ENCODE measurements around the gene PRKG1.

Gene PRKG1

GRCh38 chr10:51806079-51806835 lies 732.0 kb downstream of the PRKG1 start:
- DNase-seq (ENCODE audit: low spot score), result no peak

- DNase-seq (ENCODE audit: low spot score), result no peak
Measured at GRCh38 chr10:51808187-51808586, 733.9 kb downstream of the PRKG1 start.

- DNase-seq (ENCODE audit: low spot score), result no peak
Measured at GRCh38 chr10:51815723-51816122, 741.4 kb downstream of the PRKG1 start.

DNA sequence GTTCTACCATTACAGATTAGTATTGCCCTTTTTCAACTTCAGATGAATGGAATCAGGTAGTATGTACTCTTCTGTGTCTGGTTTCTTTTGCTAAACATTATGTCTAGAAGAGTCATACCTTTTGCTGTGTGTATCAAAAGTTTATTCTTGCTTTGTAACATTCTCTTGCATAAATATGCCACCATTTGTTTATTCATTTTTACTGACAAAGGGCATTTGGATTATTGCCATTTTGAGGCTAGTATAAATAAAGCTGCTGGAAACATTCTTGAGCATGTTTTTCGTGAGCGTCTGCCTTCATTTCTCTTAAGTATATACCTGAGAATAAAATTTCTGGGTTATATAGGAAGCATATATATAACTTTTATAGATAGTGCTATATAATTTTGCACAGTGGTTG lies 746.8 kb downstream of the PRKG1 start:
- DNase-seq (ENCODE audit: low spot score), result no peak

DNA sequence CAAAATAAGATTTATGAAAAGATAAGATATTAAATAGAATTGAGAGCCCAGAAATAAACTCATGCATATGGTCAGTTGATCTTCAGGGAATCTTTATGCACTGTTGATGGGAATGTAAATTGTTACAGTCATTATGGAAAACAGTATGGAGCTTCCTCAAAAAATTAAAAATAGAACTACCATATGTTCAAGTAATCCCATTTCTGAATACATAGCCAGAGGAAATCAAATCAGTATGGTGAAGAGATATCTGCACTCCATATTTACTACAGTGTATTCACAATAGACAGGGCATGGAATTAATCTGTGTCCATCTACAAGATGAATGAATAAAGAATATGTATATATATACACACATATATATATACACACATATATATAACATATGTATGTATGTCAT lies 747.5 kb downstream of the PRKG1 start:
- no peak for DNase-seq (ENCODE audit: low spot score)

DNA sequence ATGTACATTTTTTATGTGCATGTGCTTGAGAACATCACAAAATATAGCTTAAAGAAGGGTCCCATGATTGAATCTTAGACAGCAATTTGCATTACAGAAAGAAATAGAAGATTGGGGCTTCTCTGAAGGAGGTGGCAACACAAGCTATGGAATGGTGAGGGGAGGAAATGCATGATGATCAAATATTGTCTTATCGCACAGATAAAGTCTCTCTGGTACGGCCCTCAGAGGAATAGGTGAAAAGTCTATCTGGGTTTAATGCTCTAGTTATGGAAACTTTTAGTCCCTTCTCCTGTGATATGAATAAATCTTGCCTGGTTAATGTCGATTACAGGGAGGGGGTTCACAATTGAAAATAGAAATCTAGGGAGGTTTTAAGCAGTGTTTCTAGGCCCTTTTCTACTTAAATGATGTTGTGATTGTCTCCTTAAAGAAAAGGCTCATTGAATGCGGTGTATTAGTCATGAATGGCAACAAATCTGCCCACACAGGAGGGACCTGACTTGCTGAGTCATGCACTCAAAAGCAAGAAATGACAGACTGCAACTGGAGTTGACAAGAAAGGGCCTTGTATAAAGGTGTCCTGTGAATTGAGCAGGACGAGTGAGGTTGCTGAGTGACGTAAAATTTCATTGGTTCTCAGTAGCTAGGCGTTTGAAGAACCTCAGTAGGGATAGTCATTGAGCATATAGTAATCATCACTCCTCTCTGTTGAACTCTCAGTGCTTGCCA lies 758.5 kb downstream of the PRKG1 start:
- no peak for DNase-seq (ENCODE audit: low spot score)

GRCh38 chr10:51834548-51834947 lies 760.3 kb downstream of the PRKG1 start:
- no peak for DNase-seq (ENCODE audit: low spot score)

GRCh38 chr10:51838471-51838870 lies 764.2 kb downstream of the PRKG1 start:
- no peak for DNase-seq (ENCODE audit: low spot score)

DNA sequence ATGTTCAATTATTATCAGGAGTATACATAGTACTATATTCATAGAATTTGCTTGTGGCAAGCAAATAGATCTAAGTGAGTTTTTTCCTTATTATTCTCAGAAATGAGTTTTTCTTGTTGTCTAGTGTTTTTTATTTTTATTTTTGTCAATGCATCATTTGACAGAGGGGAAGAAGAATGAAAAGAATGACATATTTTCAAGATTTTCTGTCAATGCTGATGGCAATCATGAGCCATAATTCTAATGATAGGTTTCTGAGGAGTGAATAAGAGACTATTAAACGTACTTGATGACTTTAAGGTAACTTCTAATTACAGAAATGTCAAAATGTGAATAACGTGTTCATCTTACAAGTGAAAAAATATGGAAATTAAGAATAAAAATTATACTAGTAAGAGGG lies 769.7 kb downstream of the PRKG1 start:
- no peak for DNase-seq (ENCODE audit: low spot score)

DNA sequence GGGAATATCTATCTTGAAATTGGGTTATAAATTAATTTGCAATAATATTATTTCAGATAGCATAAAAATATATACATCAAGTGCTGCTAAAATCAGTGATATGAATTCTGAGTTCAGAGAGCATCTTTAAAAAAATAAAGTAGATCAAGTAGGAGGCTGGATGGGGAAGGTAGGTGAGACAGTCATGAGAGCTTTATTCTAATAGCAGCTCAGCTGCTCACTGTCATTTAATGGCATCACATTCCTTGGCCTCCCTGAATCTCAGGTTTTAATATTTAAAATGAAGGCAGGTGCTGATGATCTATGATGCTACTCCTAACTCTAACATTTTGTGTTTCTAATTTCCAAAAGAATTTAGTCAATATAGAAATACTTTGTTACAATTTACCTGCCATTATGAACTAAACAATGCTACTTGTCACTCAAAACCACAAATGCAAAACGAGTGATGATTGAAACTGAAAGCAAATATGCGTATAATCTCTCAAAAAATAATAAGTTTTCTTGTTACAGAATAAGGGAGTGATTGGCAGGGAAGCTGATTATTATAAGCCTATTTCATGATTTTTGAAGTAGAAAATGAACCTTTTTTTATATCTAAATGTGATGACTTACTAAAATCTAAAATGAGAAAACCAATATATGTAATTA lies 772.7 kb downstream of the PRKG1 start:
- DNase-seq (ENCODE audit: low spot score), result no peak

DNA sequence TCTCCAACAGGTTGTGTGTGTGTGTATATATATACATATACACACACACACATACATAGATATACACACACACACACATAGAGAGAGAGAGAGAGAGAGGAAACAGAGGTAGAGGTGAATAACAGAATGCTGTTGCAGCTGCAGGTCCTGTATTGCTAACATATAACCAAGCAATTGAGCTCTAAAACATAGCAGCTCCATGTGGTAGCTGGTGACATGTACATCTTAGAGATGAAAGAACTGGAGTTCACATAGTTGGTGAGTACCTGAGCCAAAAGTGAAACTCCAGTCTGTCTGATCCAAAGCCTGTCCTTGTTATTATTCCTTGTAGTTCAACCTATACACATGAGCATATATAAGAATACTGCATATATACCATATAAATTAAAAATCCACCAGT lies 778.0 kb downstream of the PRKG1 start:
- DNase-seq (ENCODE audit: low spot score), result no peak

GRCh38 chr10:51857305-51857704 lies 783.0 kb downstream of the PRKG1 start:
- DNase-seq (ENCODE audit: low spot score), result no peak

DNA sequence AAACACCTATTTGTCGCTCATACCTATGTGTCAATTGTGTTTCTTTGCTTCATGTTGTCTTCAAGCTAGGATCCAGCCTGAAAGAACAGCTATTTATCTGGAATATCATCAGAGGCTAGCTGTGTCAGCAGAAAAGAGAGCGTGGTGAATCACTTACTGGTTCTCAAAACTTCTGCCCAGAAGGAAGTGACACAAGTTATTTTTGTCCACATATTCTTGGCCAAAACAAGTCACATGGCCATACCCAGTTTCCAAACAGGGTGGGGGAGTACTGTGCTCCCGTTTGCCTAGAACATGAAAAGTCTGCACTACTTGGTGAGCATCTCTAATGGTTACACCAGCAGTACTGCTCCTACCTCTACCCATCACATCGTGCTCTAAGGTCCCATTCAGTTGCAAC lies 786.0 kb downstream of the PRKG1 start:
- DNase-seq (ENCODE audit: low spot score), result no peak

GRCh38 chr10:51861051-51861450 lies 786.8 kb downstream of the PRKG1 start:
- no peak for DNase-seq (ENCODE audit: low spot score)

GRCh38 chr10:51861731-51862130 lies 787.4 kb downstream of the PRKG1 start:
- DNase-seq (ENCODE audit: low spot score), result no peak

DNA sequence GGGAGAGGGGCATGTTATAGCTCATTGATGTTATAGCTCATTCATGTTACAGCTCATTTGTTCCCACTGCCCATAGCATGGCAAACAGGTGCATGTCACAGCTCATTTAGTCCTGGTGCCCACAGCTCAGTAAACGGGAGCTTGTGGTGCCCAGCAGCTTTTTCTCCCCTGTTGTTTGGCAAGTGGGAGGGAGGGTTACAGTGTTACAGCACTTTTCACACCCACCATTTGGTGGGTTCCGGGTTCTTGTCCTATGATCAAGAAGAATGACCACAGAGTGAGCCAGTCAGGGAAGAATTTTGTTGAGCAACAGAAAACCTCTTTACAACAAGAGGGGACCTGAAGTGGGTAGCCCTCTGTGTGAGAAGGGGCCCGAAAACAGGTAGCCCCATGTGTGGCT lies 787.9 kb downstream of the PRKG1 start:
- no peak for DNase-seq (ENCODE audit: low spot score)

DNA sequence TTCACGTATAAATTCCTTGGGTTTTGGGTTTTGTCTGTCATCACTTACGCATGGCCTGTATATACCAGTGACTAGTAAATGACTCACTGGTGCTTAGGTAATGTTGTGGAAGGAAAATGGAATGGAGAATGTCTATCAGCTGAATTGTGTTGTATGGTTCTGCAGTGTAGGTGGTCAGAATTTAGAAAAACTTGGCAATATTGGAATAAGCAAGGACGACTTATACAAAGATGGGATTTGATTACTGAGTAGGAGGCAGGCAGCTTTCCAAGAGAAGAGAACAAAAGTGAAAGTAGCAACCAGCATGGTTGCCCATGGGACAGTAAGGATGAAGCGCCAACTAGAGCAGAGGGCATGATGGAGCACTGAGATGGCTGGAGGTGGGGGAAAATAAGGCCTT lies 793.7 kb downstream of the PRKG1 start:
- DNase-seq (ENCODE audit: low spot score), result no peak

- DNase-seq (ENCODE audit: low spot score), result no peak
Measured at GRCh38 chr10:51874131-51874530, 799.8 kb downstream of the PRKG1 start.

GRCh38 chr10:51875610-51876009 lies 801.3 kb downstream of the PRKG1 start:
- no peak for DNase-seq (ENCODE audit: low spot score)

- no peak for DNase-seq (ENCODE audit: low spot score)
Measured at GRCh38 chr10:51876503-51876902, 802.2 kb downstream of the PRKG1 start.

GRCh38 chr10:51876979-51877378 lies 802.7 kb downstream of the PRKG1 start:
- DNase-seq (ENCODE audit: low spot score), result no peak

- no peak for DNase-seq (ENCODE audit: low spot score)
Measured at GRCh38 chr10:51877636-51878035, 803.3 kb downstream of the PRKG1 start.

DNA sequence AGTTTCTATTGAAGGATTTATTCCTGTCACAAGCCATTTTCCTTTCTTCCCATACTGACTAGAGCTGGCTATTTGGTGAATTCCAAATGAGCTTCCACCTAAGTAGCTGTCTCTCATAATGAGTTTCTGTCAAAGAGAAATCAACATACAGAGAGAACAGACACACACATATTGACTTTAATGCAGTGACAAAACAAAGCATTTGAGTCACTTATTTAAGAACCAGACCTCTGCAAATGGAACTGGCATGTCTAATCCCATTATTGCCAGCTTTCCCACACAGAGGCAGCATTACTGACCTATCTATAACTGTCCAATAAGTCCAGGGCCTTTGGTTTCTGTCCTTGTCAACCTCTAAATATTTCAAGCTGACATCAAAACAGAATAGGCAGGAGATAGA lies 804.4 kb downstream of the PRKG1 start:
- no peak for DNase-seq (ENCODE audit: low spot score)
